NCI-H82 treated with DMSO at 0.1 percent for 48 hours (cell line): ENCODE measurements around the gene SMIM7.
"Not testable (repeated sequence)": the region's sequence is repeated elsewhere in the genome, so short reads cannot be mapped to it uniquely, and the experiment has no call there.

Experiments used
- DNase-seq: peaks from one replicate; lab custom pipeline; 2025; ENCODE audit not compliant: unreplicated experiment; lab: John Stamatoyannopoulos, UW

SMIM7 gene

DNA sequence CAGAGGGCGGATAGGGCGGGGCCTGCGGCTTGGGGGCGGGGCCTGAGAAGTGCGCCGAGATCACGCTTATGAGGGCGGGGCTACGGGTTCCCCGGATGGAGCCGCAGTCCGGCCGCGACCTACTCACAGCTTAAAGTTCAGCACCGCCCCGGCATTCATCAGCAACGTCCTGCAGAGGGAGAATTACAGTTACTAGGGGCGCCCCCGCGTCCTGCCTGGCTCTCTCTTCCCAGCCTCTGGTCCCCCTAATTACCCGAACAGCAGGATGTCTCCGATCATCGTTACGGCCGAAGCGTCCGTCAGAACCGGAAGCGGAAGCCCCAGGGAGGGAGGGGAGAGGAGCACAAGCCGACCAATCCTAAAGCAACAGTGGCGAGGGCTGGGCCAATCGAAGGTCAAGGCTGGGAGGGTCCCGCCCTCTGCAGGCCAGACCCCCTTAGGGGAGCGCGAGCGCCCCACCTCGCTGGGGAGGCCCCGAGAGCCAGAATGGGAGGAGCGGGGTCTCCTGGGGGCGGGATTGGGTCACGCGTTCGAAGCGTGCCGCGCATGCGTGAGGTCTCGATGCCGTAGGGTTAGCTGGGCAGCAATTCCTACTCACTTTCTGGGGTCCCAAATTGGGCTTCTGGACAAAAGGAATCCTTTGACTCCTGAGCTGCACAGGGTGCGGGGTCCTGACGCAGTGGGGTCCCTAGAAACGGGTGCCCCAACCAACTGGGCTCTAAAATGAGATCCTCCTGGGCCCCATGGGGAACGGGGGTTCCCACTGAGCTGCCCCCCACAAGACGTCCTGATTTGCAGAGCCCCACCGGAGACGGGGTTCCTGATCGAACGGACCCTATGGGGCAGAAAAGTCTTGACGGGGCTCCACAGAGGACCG lies at the start of gene SMIM7:
SMIM7 (minus strand) TSS at position 313 of the 877 bp plus-strand sequence; CDS start at position 279, 34 bp downstream.
- peak; percentile 98 for DNase-seq

DNA sequence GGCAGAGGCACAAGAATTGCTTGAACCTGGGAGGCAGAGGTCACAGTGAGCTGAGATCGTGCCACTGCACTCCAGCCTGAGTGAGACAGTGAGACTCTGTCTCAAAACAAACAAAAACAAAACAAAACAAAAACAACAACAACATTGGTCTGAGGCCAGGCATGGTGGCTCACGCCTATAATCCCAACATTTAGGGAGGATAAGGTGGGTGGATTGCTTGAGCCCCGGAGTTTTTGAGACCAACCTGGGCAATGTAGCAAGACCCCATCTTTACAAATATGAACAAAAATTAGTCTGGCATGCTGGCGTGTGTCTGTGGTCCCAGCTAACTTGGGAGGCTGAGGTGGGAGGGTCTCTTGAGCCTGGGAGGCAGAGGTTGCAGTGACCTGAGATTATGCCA lies 43.7 kb upstream of the SMIM7 start:
- DNase-seq: no peak

DNA sequence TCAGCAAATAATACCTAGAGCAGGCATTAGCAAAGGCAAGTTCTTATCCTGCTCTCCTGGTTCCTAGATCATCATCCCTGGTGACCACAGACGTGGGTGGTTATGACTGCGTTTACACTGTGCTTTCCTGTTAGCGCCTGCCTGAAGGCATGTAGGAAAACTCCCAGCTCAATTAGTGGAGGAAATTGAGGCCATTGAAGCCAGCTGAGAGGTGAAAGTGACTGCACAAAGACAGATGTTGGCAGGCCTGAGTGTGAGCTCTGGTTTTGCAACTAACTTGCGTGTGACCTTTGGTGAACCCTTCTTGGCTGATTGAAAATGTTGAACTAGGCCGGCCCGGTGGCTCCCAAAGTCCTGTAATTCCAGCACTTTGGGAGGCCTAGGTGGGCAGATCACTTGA lies 42.2 kb upstream of the SMIM7 start:
- no peak for DNase-seq

DNA sequence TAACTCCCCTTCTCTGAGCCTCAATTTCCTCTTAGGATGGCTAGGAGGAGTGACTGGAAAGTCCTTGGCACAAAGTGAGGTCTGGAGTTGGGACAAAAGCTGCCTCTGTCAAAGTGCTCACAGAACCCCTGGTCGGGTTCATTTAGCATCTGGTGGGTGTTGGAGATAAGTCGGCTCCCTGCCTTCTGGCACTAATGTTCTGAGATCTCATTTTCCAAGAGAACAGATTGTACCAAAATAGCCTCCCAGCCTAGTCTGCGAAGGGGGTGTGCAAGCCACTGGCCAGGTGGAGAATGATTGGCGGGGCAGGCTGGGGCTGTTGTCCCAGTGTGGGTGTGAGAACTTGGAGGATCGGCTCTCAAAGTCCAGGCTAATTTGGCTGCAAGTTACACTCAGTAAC lies 39.0 kb upstream of the SMIM7 start:
- DNase-seq: peak; percentile 95

DNA sequence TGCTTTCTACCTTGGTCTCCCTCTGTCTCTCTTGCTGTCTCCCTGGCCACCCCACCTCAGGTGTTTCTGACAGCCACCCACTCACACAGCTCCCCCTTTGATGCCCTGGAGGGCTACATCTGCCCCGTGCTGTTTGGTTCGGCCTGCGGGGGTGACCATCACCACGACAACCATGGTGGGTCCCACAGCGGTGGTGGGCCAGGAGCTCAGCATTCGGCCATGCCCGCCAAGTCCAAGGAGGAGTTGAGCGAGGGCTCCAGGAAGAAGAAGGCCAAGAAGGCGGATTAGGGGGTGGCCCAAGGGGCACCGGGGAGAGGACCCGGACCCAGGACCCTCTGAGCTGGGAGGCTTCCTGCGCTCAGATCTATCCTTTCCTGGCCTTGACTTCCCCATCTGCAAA lies 28.1 kb upstream of the SMIM7 start:
- DNase-seq: no peak

DNA sequence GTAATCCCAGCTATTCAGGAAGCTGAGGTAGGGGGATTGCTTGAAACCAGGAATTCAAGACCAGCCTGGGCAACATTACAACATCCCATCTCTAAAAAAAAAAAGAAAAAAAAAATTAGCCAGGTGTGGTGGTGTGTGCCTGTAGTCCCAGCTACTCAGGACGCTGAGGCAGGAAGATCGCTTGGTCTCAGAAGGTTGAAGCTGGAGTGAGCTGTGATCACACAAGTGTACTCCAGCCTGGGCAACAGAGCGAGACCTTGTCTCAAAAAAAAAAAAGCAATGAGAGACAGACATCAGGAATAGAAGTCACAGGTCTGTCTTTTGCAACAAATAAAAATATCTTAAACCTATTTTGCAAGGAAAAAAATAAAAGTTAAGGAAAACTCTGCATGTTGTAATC lies 24.3 kb upstream of the SMIM7 start:
- DNase-seq: no peak

DNA sequence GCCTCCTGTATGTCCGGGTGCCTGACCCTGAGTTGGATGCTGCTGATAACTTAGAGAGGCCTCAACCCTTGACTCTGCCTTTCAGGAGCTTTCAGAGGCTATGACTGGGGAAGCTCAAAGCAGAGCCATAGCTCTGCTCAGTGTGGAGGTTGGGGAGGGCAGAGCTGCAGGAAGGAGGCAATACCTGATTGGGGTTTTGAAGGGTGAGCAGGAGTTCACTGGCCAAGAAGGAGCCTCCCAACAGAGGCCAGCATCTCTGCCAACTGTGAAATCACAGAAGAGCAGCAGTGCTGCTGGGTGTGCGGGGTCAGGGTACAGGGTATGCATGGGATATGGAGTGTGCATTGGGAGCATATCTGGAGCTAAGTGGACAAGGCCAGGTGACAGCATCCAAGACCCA lies 22.6 kb upstream of the SMIM7 start:
- DNase-seq: no peak

DNA sequence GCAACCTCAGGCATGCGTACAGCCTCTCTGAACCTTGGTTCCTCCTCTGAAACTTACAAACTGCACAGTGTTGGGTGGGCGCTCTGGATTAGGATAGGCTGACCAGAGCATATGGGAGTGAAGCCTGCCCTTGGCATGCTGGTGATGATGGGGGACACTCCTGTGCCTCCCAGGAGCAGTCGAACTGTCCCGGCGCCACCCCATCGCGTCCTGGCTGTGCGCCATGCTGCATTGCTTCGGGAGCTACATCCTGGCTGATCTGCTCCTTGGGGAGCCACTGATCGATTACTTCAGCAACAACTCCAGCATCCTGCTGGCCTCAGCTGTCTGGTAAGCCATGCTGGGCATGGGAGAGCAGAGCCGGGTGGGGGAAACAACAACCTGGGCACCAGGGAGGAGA lies 19.9 kb upstream of the SMIM7 start:
- DNase-seq: no peak

DNA sequence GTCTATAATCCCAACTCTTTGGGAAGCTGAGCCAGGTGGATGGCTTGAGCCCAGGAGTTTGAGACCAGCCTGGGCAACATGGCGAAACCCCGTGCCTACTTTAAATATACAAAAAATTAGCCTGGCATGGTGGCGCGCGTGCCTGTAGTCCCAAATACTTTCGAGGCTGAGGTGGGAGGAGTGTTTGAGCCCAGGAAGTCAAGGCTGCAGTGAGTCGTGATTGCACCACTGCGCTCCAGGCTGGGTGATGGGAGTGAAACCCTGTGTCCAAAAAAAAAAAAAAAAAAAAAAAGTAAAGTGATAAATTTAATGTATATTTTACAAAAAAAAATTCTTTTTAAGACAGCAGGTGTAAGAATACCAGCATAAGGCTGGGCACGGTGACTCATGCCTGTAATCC lies 18.6 kb upstream of the SMIM7 start:
- DNase-seq: no peak

DNA sequence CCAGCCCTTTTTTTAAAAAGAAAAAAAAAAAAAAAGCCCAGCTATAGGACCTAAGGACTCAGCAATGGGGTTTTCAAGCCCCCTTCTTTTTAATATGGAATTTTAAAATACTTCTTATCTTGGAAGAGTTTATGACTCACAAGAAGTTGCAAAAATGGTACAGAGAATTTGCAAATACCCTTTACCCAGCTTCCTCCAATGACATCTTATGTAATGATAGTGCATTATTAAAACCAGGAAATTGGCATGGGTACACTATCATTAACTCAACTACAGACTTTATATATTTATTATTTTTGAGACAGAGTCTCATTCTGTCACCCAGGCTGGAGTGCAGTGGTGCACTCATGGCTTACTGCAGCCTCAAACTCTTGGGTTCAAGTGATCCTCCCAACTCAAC lies 17.1 kb upstream of the SMIM7 start:
- DNase-seq: no peak

DNA sequence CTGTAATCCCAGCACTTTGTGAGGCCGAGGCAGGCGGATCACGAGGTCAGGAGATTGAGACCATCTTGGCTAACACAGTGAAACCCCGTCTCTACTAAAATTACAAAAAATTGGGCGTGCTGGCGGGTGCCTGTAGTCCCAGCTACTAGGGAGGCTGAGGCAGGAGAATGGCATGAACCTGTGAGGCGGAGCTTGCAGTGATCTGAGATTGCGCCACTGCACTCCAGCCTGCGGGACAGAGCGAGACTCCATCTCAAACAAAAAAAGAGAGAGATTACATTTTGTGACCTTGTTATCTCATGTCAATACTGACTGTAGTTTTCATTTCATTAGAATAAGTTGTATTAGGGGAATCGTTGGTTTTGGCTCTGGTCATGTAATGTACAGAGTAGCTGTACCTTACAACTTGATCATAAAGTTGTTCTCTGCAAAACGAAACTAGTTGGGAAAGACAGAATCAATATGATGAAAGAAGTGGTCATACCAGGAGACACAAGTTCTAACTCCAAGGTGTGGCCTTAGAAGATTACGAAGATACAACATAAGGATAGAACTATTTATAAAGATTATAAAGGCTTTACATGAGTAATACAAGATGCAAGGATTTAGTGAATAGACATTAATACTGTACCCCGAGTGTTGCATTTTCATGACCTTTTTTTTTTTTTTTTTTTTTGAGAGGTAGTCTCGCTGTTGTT lies 16.3 kb upstream of the SMIM7 start:
- no peak for DNase-seq

DNA sequence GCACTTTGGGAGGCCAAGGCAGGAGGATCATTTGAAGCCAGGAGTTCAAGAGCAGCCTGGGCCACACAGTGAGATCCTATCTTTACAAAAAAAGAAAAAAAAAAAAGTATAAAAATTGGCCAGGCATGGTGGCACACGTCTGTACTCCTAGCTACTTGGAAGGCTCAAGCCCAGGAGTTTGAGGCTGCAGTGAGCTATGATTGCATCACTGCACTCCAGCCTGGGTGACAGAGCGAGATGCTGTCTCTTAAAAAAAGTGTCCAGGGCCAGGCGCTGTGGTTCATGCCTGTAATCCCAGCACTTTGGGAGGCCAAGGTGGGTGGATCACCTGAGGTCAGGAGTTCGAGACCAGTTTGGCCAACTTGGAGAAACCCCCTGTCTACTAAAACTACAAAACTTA lies 13.9 kb upstream of the SMIM7 start:
- not testable (repeated sequence) for DNase-seq

DNA sequence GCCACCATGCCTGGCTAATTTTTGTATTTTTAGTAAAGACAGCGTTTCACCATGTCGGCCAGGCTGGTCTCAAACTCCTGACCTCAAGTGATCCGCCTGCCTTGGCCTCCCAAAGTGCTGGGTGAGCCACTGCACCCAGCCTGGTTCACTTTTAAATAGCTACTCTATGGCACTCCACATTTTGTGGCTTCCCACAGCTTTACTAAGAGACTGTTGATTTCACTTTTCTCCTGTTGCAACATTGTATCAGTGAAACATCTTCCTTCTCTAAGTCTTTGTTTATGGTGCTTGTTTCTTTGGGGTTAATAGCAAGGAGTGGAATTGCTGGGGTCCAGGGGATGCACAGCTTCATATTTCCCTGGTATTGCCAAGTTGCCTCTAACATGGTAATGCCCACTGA lies 13.3 kb upstream of the SMIM7 start:
- DNase-seq: no peak

DNA sequence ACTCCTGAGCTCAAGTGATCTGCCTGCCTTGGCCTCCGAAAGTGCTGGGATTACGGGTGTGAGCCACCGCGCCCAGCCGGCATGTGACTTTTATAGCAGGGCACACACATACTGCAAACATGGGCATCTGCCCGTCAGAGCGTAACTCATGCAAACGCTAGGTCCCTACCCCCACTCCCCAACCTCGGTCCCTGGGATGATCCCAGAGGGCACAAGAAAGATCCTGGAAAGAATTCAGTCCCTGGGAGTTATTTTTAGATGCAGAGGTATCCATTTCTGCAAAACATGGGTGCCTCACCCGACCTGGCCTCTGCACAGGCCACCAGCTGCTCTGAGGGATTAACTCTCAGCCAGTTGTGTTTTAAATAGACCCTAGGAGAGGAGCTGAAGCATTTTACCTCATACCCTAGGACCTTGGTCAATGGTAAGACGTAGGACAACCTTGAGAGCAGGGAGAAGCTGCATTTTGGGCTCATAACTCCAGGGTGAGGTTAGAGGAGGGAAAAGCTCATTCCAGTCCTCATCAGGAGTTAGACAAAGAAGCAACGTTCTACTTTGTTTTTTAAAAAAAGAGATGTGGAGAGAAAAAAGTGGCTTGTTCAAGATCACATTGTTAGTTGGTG lies 11.8 kb upstream of the SMIM7 start:
- peak; percentile 92 for DNase-seq

DNA sequence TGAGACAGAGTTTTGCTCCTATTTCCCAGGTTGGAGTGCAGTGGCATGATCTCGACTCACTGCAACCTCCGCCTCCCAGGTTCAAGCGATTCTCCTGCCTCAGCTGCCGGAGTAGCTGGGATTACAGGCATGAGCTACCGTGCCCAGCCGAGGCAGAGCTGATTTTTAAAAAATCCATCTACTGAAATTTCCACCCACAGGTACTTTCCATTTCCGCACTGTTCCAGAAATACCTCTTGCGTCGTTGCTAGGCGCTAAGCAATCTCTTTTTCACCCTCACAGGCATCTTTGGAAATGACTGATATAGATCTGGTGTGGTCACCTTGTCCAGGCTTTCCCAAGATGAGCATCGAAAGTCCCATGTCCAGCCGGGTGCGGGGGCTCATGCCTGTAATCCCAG lies 10.3 kb upstream of the SMIM7 start:
- no peak for DNase-seq

DNA sequence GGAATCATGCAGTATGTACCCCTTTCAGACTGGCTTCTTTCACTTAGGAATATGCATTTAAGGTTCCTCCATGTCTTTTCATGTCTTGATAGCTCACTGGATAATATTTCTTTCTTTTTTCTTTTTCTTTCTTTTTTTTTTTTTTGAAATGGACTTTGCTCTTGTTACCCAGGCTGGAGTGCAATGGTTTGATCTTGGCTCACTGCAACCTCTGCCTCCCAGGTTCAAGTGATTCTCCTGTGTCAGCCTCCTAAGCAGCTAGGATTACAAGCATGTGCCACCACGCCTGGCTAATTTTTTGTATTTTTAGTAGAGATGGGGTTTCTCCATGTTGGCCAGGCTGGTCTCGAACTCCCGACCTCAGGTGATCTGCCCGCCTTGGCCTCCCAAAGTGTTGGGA lies 8.8 kb upstream of the SMIM7 start:
- not testable (repeated sequence) for DNase-seq

DNA sequence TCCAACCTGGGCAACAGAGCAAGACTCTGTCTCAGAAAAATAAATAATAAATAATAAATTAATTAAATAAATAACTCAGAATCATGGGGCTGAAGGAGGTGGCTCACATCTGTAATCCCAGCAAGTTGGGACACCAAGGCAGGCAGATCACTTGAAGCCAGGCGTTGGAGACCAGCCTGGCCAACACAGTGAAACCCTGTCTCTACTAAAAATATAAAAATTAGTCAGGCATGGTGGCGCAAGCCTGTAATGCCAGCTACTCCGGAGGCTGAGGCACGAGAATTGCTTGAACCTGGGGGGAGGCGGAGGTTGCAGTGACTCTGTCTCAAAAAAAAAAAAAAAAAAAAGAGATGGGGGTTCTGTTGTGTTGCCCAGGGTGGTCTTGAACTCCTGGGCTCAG lies 8.2 kb upstream of the SMIM7 start:
- DNase-seq: no peak

DNA sequence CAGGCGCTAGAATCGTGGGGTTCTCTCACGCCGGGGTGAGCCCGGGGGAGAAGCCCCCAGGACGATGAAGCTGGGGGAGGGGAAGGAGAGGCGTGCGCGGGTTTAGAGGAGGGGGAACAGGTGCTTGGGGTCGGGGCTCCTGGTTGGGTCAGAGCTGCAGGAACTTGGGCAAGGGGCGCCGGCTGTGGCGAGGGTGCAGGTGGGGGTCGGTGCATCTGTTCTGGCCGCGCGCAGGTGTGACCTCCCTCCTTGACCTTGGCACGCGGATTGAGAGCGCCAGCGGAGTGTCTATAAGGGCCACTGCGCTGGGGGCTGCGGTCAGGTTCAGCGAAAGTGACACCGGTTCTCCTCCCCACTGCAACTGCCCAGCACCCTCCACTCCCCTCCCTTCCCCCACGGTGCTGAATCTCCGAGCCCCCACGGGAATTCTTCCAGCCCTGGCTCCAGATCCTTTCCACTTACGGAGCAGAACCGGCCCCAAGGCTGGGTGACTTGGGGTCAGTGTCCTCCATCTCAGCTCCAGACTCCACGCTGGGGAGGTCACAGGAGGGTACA lies 1.6 kb upstream of the SMIM7 start:
- DNase-seq: peak; percentile 60

DNA sequence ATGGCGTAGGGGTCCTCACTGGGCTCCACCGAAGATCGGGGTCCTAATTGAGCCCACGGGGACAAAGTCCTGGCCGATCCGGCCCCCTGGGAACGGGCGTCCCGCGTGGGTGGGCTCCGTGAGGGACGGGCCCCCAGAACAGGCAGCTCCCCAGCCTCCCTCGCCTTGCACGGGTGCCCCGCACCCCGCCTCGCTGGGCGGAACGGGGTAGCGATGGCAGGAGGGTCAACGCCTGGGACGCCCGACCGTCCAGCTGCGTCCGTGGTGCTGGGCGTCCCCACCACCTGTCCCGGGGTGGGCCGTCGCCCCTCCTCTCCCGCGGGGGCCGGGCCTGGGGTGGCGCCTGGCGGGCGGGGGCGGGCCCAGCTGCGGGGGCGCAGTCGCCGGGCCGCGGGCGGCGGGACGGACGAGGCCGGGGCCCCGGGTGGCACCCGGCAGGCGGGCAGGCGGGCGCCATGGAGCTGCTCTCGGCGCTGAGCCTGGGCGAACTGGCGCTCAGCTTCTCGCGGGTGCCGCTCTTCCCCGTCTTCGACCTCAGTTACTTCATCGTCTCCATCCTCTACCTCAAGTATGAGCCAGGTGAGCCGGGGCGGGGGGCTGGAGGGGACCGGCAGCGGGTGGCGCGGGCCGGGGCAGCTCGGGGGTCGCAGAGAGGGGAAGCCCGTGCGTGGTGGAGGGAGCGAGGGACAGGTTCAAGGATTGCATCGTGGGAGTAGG lies 977 bp upstream of the SMIM7 start, which contains the start of gene TMEM38A:
TMEM38A (plus strand) TSS at position 377 of the 717 bp plus-strand sequence; CDS start at position 456, 79 bp downstream.
- DNase-seq: peak; percentile 23

DNA sequence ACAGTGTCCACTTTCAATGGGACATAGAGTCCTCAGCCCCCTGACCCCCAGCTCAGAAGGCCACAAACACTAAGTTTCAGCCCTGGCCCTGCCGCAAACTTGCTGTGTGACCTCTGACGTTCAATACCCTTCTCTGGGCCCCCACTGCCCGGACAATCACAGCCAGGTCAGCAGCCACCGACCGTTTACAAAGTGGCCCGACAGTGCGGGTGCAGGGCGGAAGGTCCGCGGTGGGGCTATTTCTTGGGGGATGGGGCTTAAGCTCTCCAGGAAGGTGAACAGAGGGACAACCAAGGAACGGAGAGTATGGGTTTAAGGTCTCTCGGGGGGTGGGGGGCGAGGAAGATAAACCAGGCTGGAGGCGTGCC lies 496 bp downstream of the SMIM7 start:
- no peak for DNase-seq

DNA sequence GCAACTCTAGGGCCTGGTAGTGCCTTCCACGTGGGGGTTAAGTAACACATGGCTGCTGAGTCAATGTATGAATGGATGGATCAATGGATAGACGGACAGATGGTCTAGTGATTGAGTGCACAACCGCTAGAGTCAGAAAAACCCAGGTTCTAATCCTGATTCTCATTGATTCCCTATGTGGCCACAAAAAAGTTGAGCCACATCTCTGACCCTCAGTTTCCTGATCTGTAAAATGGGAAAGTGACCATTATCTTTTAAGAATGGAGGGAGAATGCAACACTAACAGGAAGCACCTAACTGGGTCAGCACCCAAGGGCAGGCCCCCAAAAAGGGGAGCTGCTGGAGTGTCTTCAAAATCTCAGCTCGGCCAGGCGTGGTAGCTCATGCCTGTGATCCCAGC lies 2.6 kb downstream of the SMIM7 start:
- no peak for DNase-seq
